IMR-90 (cell line): ENCODE data around the gene ACYP2. TPM values are rescaled to one million over a fixed set of nuclear protein-coding genes. Genes with fewer than 3 reads are reported as not detected.

ENCODE experiments used
- ATAC-seq: fragments of 200-7000 bp; cut with Tn5 transposase; 2 replicates; pipeline ENCODE4 v1.9.1; 2020; ENCODE audit warnings: low read depth, mild to moderate bottlenecking, moderate library complexity
- BruUV-seq: library from RNA; stranded (reverse); fragments of 400-500 nt; replicated peaks from 2 replicates; lab custom pipeline; 2021; lab: Mats Ljungman, UMichigan
- CTCF ChIA-PET: fragments of 300-600 bp; formaldehyde crosslinking; extraction: SDS; loops from one replicate; lab custom pipeline; 2021; ENCODE audit warnings: antibody characterized with exemption; lab: Yijun Ruan, JAX
- POLR2A ChIA-PET: fragments of 300-600 bp; sonication (Branson Sonifier 250); formaldehyde crosslinking; loops from one replicate; lab custom pipeline; 2022; ENCODE audit warnings: antibody characterized with exemption; ENCODE audit not compliant: unreplicated experiment; lab: Charles Lee
- DNase-seq: peaks from one replicate; pipeline ENCODE4 v3.0.0; 2013
- H2AFZ ChIP-seq: replicated peaks from 2 replicates; pipeline ENCODE3; 2013; ENCODE audit warnings: low read length, mild to moderate bottlenecking; ENCODE audit not compliant: poor library complexity
- H2AK5ac ChIP-seq: 2 replicates; pipeline ENCODE4 v1.6.1; 2013; ENCODE audit warnings: low read depth, low read length, inconsistent platforms
- H2AK9ac ChIP-seq: replicated peaks from 2 replicates; pipeline ENCODE3; 2013; ENCODE audit warnings: mild to moderate bottlenecking, low read depth, low read length, moderate library complexity; ENCODE audit not compliant: poor library complexity
- H2BK120ac ChIP-seq: 2 replicates; pipeline ENCODE4 v1.6.1; 2013; ENCODE audit warnings: low read depth, low read length, inconsistent platforms
- H2BK15ac ChIP-seq: 3 replicates; pipeline ENCODE4 v1.6.1; 2013; ENCODE audit warnings: low read depth, low read length, inconsistent platforms
- H2BK20ac ChIP-seq: 2 replicates; pipeline ENCODE4 v1.6.1; 2013; ENCODE audit warnings: low read depth, mild to moderate bottlenecking, inconsistent platforms, low read length, moderate library complexity
- H2BK5ac ChIP-seq: 2 replicates; pipeline ENCODE4 v1.6.1; 2013; ENCODE audit warnings: mild to moderate bottlenecking, low read depth, low read length, inconsistent platforms; ENCODE audit not compliant: poor library complexity, severe bottlenecking
- H3K14ac ChIP-seq: replicated peaks from 2 replicates; pipeline ENCODE4 v1.6.1; 2013; ENCODE audit warnings: low read depth, low read length, inconsistent platforms
- H3K18ac ChIP-seq: 2 replicates; pipeline ENCODE4 v1.6.1; 2013; ENCODE audit warnings: low read depth, low read length, control low read depth
- H3K23ac ChIP-seq: 2 replicates; pipeline ENCODE4 v1.6.1; 2013; ENCODE audit warnings: low read depth, low read length, inconsistent platforms
- H3K27ac ChIP-seq: 2 replicates; pipeline ENCODE4 v1.5.1; 2013; ENCODE audit warnings: mild to moderate bottlenecking, control low read depth, low read length; ENCODE audit not compliant: insufficient read depth
- H3K27me3 ChIP-seq: 2 replicates; pipeline ENCODE4 v1.6.1; 2013; ENCODE audit warnings: low read length; ENCODE audit not compliant: control insufficient read depth, insufficient read depth
- H3K36me3 ChIP-seq: 2 replicates; pipeline ENCODE4 v1.6.1; 2013; ENCODE audit warnings: low read length, mixed read lengths; ENCODE audit not compliant: control insufficient read depth, insufficient read depth
- H3K4ac ChIP-seq: 2 replicates; pipeline ENCODE4 v1.6.1; 2013; ENCODE audit warnings: low read depth, low read length, inconsistent platforms
- H3K4me1 ChIP-seq: 2 replicates; pipeline ENCODE4 v1.6.1; 2013; ENCODE audit warnings: low read length, mixed read lengths; ENCODE audit not compliant: control insufficient read depth, insufficient read depth
- H3K4me2 ChIP-seq: 2 replicates; pipeline ENCODE4 v1.6.1; 2013; ENCODE audit warnings: low read depth, mild to moderate bottlenecking, control low read depth, low read length, moderate library complexity
- H3K4me3 ChIP-seq: 2 replicates; pipeline ENCODE4 v1.5.1; 2013; ENCODE audit warnings: low read depth, mild to moderate bottlenecking, control low read depth, low read length, moderate library complexity; ENCODE audit not compliant: insufficient read depth
- H3K56ac ChIP-seq: 2 replicates; pipeline ENCODE4 v1.6.1; 2013; ENCODE audit warnings: low read length, inconsistent platforms; ENCODE audit not compliant: insufficient read depth; ENCODE audit errors: extremely low read depth
- H3K79me1 ChIP-seq, 2 experiments: 2 replicates each; pipeline ENCODE4 v1.6.1; 2013; ENCODE audit warnings: low read length in 2 of 2, inconsistent platforms in 1 of 2, low read depth in 1 of 2
- H3K9ac ChIP-seq: 2 replicates; pipeline ENCODE4 v1.6.1; 2013; ENCODE audit warnings: low read depth, low read length, control low read depth
- H3K9me1 ChIP-seq: 2 replicates; pipeline ENCODE4 v1.6.1; 2013; ENCODE audit warnings: low read length, inconsistent platforms; ENCODE audit not compliant: insufficient read depth
- H3K9me3 ChIP-seq: 2 replicates; pipeline ENCODE4 v1.6.1; 2013; ENCODE audit warnings: low read length; ENCODE audit not compliant: control insufficient read depth, insufficient read depth
- H4K20me1 ChIP-seq: 2 replicates; pipeline ENCODE4 v1.6.1; 2013; ENCODE audit warnings: low read length, inconsistent platforms; ENCODE audit not compliant: insufficient read depth
- H4K5ac ChIP-seq: 2 replicates; pipeline ENCODE4 v1.6.1; 2013; ENCODE audit warnings: mild to moderate bottlenecking, low read depth, low read length, control low read depth
- H4K8ac ChIP-seq, 2 experiments: 2 replicates each; pipeline ENCODE4 v1.6.1; 2013; ENCODE audit warnings: low read depth in 2 of 2, low read length in 2 of 2, control low read depth in 1 of 2, inconsistent platforms in 1 of 2
- H4K91ac ChIP-seq: 2 replicates; pipeline ENCODE4 v1.6.1; 2013; ENCODE audit warnings: low read depth, low read length, inconsistent platforms; ENCODE audit not compliant: insufficient read depth
- BHLHE40 ChIP-seq: fragments of 150-350 bp; IDR thresholded peaks from 2 replicates; pipeline ENCODE4 v1.6.1; 2016; ENCODE audit warnings: mild to moderate bottlenecking, low read depth, low read length
- CEBPB ChIP-seq: IDR thresholded peaks from 2 replicates; pipeline ENCODE4 v1.6.1; 2012; ENCODE audit warnings: low read depth, low read length, improper control_type of control experiment
- CHD1 ChIP-seq: IDR thresholded peaks from 2 replicates; pipeline ENCODE4 v1.6.1; 2012; ENCODE audit warnings: low read depth, low read length, improper control_type of control experiment
- CTCF ChIP-seq: conservative IDR thresholded peaks from 2 replicates; pipeline ENCODE4 v1.5.1; 2012; ENCODE audit warnings: mild to moderate bottlenecking, low read depth, low read length, improper control_type of control experiment
- ELK1 ChIP-seq: fragments of 150-350 bp; IDR thresholded peaks from 2 replicates; pipeline ENCODE4 v1.6.1; 2016; ENCODE audit warnings: low read depth, mild to moderate bottlenecking, low read length, moderate library complexity, borderline replicate concordance
- FOS ChIP-seq: fragments of 150-350 bp; IDR thresholded peaks from 2 replicates; pipeline ENCODE4 v1.6.1; 2016; ENCODE audit warnings: low read depth, low read length
- MAFK ChIP-seq: IDR thresholded peaks from 2 replicates; pipeline ENCODE4 v1.6.1; 2012; ENCODE audit warnings: low read depth, low read length, improper control_type of control experiment
- MAZ ChIP-seq: IDR thresholded peaks from 2 replicates; pipeline ENCODE4 v1.6.1; 2012; ENCODE audit warnings: low read depth, mild to moderate bottlenecking, low read length, improper control_type of control experiment, moderate library complexity, borderline replicate concordance
- MXI1 ChIP-seq: IDR thresholded peaks from 2 replicates; pipeline ENCODE4 v1.6.1; 2012; ENCODE audit warnings: low read depth, mild to moderate bottlenecking, low read length, moderate library complexity, borderline replicate concordance
- NFE2L2 ChIP-seq: fragments of 150-350 bp; IDR thresholded peaks from 2 replicates; pipeline ENCODE4 v1.6.1; 2016; ENCODE audit warnings: low read depth, mild to moderate bottlenecking, low read length
- POLR2A ChIP-seq: IDR thresholded peaks from 2 replicates; pipeline ENCODE4 v1.6.1; 2012; ENCODE audit warnings: mild to moderate bottlenecking, low read depth, low read length
- RAD21 ChIP-seq: IDR thresholded peaks from 2 replicates; pipeline ENCODE4 v1.6.1; 2012; ENCODE audit warnings: low read length, improper control_type of control experiment
- RCOR1 ChIP-seq: IDR thresholded peaks from 2 replicates; pipeline ENCODE4 v1.6.1; 2012; ENCODE audit warnings: mild to moderate bottlenecking, low read length, improper control_type of control experiment; ENCODE audit not compliant: insufficient replicate concordance
- RFX5 ChIP-seq: IDR thresholded peaks from 2 replicates; pipeline ENCODE4 v1.8.0; 2012; ENCODE audit warnings: low read depth, mild to moderate bottlenecking, low read length, moderate library complexity
- SMC3 ChIP-seq: fragments of 150-350 bp; IDR thresholded peaks from 2 replicates; pipeline ENCODE4 v1.6.1; 2016; ENCODE audit warnings: low read depth, mild to moderate bottlenecking, antibody characterized with exemption, low read length, moderate library complexity
- USF2 ChIP-seq: fragments of 150-350 bp; IDR thresholded peaks from 2 replicates; pipeline ENCODE4 v1.6.1; 2017; ENCODE audit warnings: mild to moderate bottlenecking, antibody characterized with exemption, low read length, low read depth
- whole genome bisulfite sequencing, 2 experiments: methylation state at CpG; one replicate each; pipeline versions ENCODE4 v1.1.5 to v1.1.7; 2013; ENCODE audit warnings: missing lambda C conversion rate in 2 of 2; ENCODE audit not compliant: insufficient read length in 1 of 2; ENCODE audit errors: extremely low coverage in 2 of 2; 5-methylcytosine and 5-hydroxymethylcytosine counted together
- dilution Hi-C: fragments of 300-500 bp; cut with HindIII; formaldehyde crosslinking; loops from one replicate; pipeline ENCODE4 v1.14.3; 2018; ENCODE audit warnings: low sequenced_read_pairs; ENCODE audit not compliant: unreplicated experiment
- in situ Hi-C: fragments of 300-500 bp; cut with MboI; formaldehyde crosslinking; loops from 3 replicates; pipeline ENCODE4 v1.14.3; 2019; ENCODE audit warnings: low sequenced_read_pairs, inconsistent platforms, mixed read lengths
- intact Hi-C: fragments of 100-400 bp; cut with micrococcal nuclease; formaldehyde crosslinking; loops from 2 replicates; pipeline ENCODE4 v1.10.0; 2022
- polyA plus RNA-seq, 3 experiments: library from polyadenylated mRNA; depleted of rRNA; stranded (reverse); fragments of >200 nt; gene quantifications; 2 replicates each; pipeline ENCODE4 v1.2.3, GENCODE V29; 2012; ENCODE audit warnings: low replicate concordance in 1 of 3
- total RNA-seq: library from RNA; depleted of rRNA; stranded (reverse); fragments of >200 nt; gene quantifications from 2 replicates; pipeline ENCODE4 v1.2.3, GENCODE V29; 2012

Gene ACYP2
- total and polyA plus RNA-seq, 2 of the 4 experiments (the other 2 are of a cell fraction), result 3.9 to 7.4 TPM

GRCh38 chr2:54308186-54308585 lies 192.8 kb downstream of the ACYP2 start:
- Histone ChIP-seq H3K4me2 (no peak overlapping the region), H4K20me1 (no peaks in the 10 kb centered on the region), H3K27me3 (no peaks in the 10 kb centered on the region), H3K9ac (no peak overlapping the region), H2AFZ (no peak overlapping the region), H3K14ac (no peak overlapping the region), H3K27ac (no peak overlapping the region), H3K56ac (no peak overlapping the region), H3K9me3 (no peaks in the 10 kb centered on the region), H3K23ac (no peak overlapping the region), H3K4ac (no peak overlapping the region), H3K9me1 (0 out of 2 replicates have a peak, but pooled peaks cover 3% of the 10 kb centered on the region), H2BK15ac (no peak overlapping the region), H3K4me1 (peaks cover 5% of the 10 kb centered on the region), H3K79me1 (no peaks in the 10 kb centered on the region), H4K91ac (no peak overlapping the region), H2AK9ac (no peak overlapping the region), H4K8ac (no peak overlapping the region), H2BK20ac (no peak overlapping the region), H2AK5ac (no peak overlapping the region), H3K4me3 (no peak overlapping the region), H3K18ac (no peak overlapping the region), H2BK120ac (no peak overlapping the region), H3K36me3 (no peaks in the 10 kb centered on the region), H2BK5ac (no peak overlapping the region), H4K5ac (no peak overlapping the region)
- ChIA-PET POLR2A (no interaction called here), CTCF (no interaction called here)
- dilution Hi-C loops, result no loop called here
- DNase-seq (no peak), ATAC-seq (no peak)
- in situ Hi-C loops, result no loop called here
- BruUV-seq, result no TSS peak
- intact Hi-C loops, result no loop called here
- no CpG with 5 or more reads among the region's 6 CpGs for WGBS, 2 experiments
- TF ChIP-seq MAFK, result no peak
- no peak for TF ChIP-seq NFE2L2
- TF ChIP-seq MXI1, result no peak
- no peak for TF ChIP-seq POLR2A
- TF ChIP-seq RAD21, result no peak
- no peak for TF ChIP-seq CTCF
- no peak for TF ChIP-seq FOS
- TF ChIP-seq RCOR1, result no peak
- no peak for TF ChIP-seq BHLHE40
- TF ChIP-seq CHD1, result no peak
- no peak for TF ChIP-seq SMC3
- no peak for TF ChIP-seq MAZ
- TF ChIP-seq ELK1, result no peak
- TF ChIP-seq RFX5, result no peak
- no peak for TF ChIP-seq CEBPB
- TF ChIP-seq USF2, result no peak
